ENCODE measurements around the gene ADCY4.

Gene ADCY4

GRCh38 chr14:24317141-24317928 is 17.5 kb downstream of the ADCY4 start:
- no peak for TF ChIP-seq CTCF (conservative IDR thresholded peaks at IDR 0.05; ENCODE audit: control insufficient read depth, insufficient read depth, low read depth, low read length)
- DNase-seq (ENCODE audit: low read depth), result peak; percentile 61
- no peak overlapping the region for H3K4me3 ChIP-seq (ENCODE audit: control insufficient read depth, low read depth, low read length)

- no peak for DNase-seq (ENCODE audit: low read depth)
- H3K4me3 ChIP-seq (ENCODE audit: control insufficient read depth, low read depth, low read length), result no peak overlapping the region
- TF ChIP-seq CTCF (conservative IDR thresholded peaks at IDR 0.05; ENCODE audit: control insufficient read depth, insufficient read depth, low read depth, low read length), result no peak
Measured at GRCh38 chr14:24316597-24316950, 18.3 kb downstream of the ADCY4 start.

- no peak overlapping the region for H3K4me3 ChIP-seq (ENCODE audit: control insufficient read depth, low read depth, low read length)
- peak; percentile 19 for DNase-seq (ENCODE audit: low read depth)
- no peak for TF ChIP-seq CTCF (conservative IDR thresholded peaks at IDR 0.05; ENCODE audit: control insufficient read depth, insufficient read depth, low read depth, low read length)
Measured at GRCh38 chr14:24315807-24316596, 18.9 kb downstream of the ADCY4 start.

- DNase-seq (ENCODE audit: low read depth), result no peak
- no peak overlapping the region for H3K4me3 ChIP-seq (ENCODE audit: control insufficient read depth, low read depth, low read length)
- no peak for TF ChIP-seq CTCF (conservative IDR thresholded peaks at IDR 0.05; ENCODE audit: control insufficient read depth, insufficient read depth, low read depth, low read length)
Measured at GRCh38 chr14:24315243-24315806, 19.5 kb downstream of the ADCY4 start.

- DNase-seq (ENCODE audit: low read depth), result no peak
- H3K4me3 ChIP-seq (ENCODE audit: control insufficient read depth, low read depth, low read length), result no peak overlapping the region
- no peak for TF ChIP-seq CTCF (conservative IDR thresholded peaks at IDR 0.05; ENCODE audit: control insufficient read depth, insufficient read depth, low read depth, low read length)
Measured at GRCh38 chr14:24314377-24315193, 20.3 kb downstream of the ADCY4 start.

- no peak for TF ChIP-seq CTCF (conservative IDR thresholded peaks at IDR 0.05; ENCODE audit: control insufficient read depth, insufficient read depth, low read depth, low read length)
- H3K4me3 ChIP-seq (ENCODE audit: control insufficient read depth, low read depth, low read length), result no peak overlapping the region
- no peak for DNase-seq (ENCODE audit: low read depth)
Measured at GRCh38 chr14:24313913-24314312, 21.0 kb downstream of the ADCY4 start.

Data from fibroblast of mammary gland (primary cell).